K562 (cell line): Measurements from ENCODE around the gene CASKIN2.

Experiments used
- CTCF ChIP-seq, 3 experiments: IDR thresholded peaks in 2 of 3; conservative IDR thresholded peaks in 1 of 3; 2 replicates each; pipeline ENCODE4 v1.5.1; 2011 to 2012; ENCODE audit warnings: low read length in 3 of 3, mild to moderate bottlenecking in 3 of 3, control low read depth in 2 of 3, improper control_type of control experiment in 1 of 3, inconsistent platforms in 1 of 3, low read depth in 1 of 3, mixed read lengths in 1 of 3, moderate library complexity in 1 of 3; ENCODE audit not compliant: insufficient read depth in 2 of 3
- HDGF ChIP-seq: fragments of 450-650 bp; IDR thresholded peaks from 2 replicates; pipeline ENCODE4 v1.6.1; 2016
- L3MBTL2 ChIP-seq: fragments of 450-650 bp; IDR thresholded peaks from 2 replicates; pipeline ENCODE4 v1.6.1; 2016; ENCODE audit warnings: mild to moderate bottlenecking, moderate library complexity
- MED1 ChIP-seq: sonication (generic); formaldehyde crosslinking; IDR thresholded peaks from 2 replicates; pipeline ENCODE4 v1.8.1; 2023; ENCODE audit warnings: missing genetic modification reagents, borderline replicate concordance
- MLX ChIP-seq, 2 experiments: fragments of 450-650 bp in 1 of 2; sonication (generic) in 1 of 2; formaldehyde crosslinking; conservative IDR thresholded peaks; 2 replicates each; pipeline versions ENCODE4 v1.4.0 to v1.8.1; 2020 to 2022; ENCODE audit warnings: mild to moderate bottlenecking in 1 of 2, missing genetic modification reagents in 1 of 2
- MTA3 ChIP-seq: fragments of 450-650 bp; formaldehyde crosslinking; IDR thresholded peaks from 2 replicates; pipeline ENCODE4 v1.6.1; 2017; ENCODE audit warnings: mild to moderate bottlenecking, borderline replicate concordance
- NFE2L1 ChIP-seq: fragments of 450-650 bp; IDR thresholded peaks from 2 replicates; pipeline ENCODE4 v1.6.1; 2016; ENCODE audit warnings: missing genetic modification characterization, low read depth, mild to moderate bottlenecking, missing compliant biosample characterization, moderate library complexity, borderline replicate concordance
- TAF1 ChIP-seq: IDR thresholded peaks from 2 replicates; pipeline ENCODE4 v1.6.1; 2011; ENCODE audit warnings: mild to moderate bottlenecking, low read length, moderate library complexity; ENCODE audit not compliant: insufficient read depth, control insufficient read depth, severe bottlenecking; ENCODE audit errors: extremely low read depth
- TARDBP ChIP-seq: fragments of 450-650 bp; IDR thresholded peaks from 2 replicates; pipeline ENCODE4 v1.6.1; 2016
- USF2 ChIP-seq: sonication (generic); formaldehyde crosslinking; IDR thresholded peaks from 2 replicates; pipeline ENCODE4 v1.5.0; 2020; ENCODE audit warnings: missing genetic modification reagents
- ZMIZ1 ChIP-seq, 2 experiments: fragments of 150-350 bp in 1 of 2; IDR thresholded peaks; 2 replicates each; pipeline ENCODE4 v1.6.1; 2012 to 2016; ENCODE audit warnings: low read depth in 2 of 2, low read length in 2 of 2, mild to moderate bottlenecking in 1 of 2, moderate library complexity in 1 of 2
- ZNF354B ChIP-seq: fragments of 250-450 bp; sonication (Bioruptor Pico); IDR thresholded peaks from 2 replicates; pipeline ENCODE4 v1.4.0; 2020

- no peak for TF ChIP-seq MLX (CRISPR knock-in tag; conservative IDR thresholded peaks at IDR 0.05)
- no peak for TF ChIP-seq MED1 (CRISPR knock-in tag)
- no peak for TF ChIP-seq CTCF (IDR thresholded peaks at IDR 0.05 in 2 of 3, conservative IDR thresholded peaks at IDR 0.05 in 1 of 3; ENCODE audit: insufficient read depth in 2 of 3, low read depth in 1 of 3, low read length in 3 of 3)
- no peak for TF ChIP-seq USF2 (CRISPR knock-in tag)
- TF ChIP-seq HDGF, result no peak
- no peak for TF ChIP-seq MTA3
- TF ChIP-seq TARDBP, result no peak
- TF ChIP-seq L3MBTL2, result no peak
- no peak for TF ChIP-seq ZNF354B (CRISPR knock-in tag)
- no peak for TF ChIP-seq TAF1
- no peak for TF ChIP-seq ZMIZ1 (IDR thresholded peaks at IDR 0.05; ENCODE audit: low read depth in 2 of 2, low read length in 2 of 2)
- no peak for TF ChIP-seq NFE2L1 (tag)
These were observed 39.1 kb downstream of the CASKIN2 start for GRCh38 chr17:75476271-75476671.
